ENCODE results near the gene APOL1. TPM values are rescaled to one million over a fixed set of nuclear protein-coding genes. Genes with fewer than 3 reads are reported as not detected.
A peak's percentile ranks its signal among the peaks of the same experiment; 100 is the strongest.
"Not testable (repeated sequence)": the region's sequence is repeated elsewhere in the genome, so short reads cannot be mapped to it uniquely, and the experiment has no call there.

The APOL1 gene
- total and polyA plus RNA-seq, 2 donors (not counting 1 experiment from before 2014, with no cell fraction given), result 3.3 to 11.2 TPM

GRCh38 chr22:36289948-36290371 lies 37.0 kb downstream of the APOL1 start:
- H3K27ac ChIP-seq (ENCODE audit: low read length in 2 of 2); H3K9ac ChIP-seq (ENCODE audit: low read length); H3K4me1 Mint-ChIP-seq; H3K9me3 Mint-ChIP-seq (ENCODE audit: insufficient read depth); H3K4me1 ChIP-seq (ENCODE audit: control insufficient read depth in 2 of 2, insufficient read depth in 2 of 2, low read length in 2 of 2); H3K4me3 Mint-ChIP-seq; ATAC-seq (ENCODE audit: low read depth); H3K27me3 Mint-ChIP-seq; H3K27me3 ChIP-seq (replicated peaks in 1 of 4; ENCODE audit: control extremely low read depth in 1 of 4, control insufficient read depth in 3 of 4, insufficient read depth in 4 of 4, low read length in 3 of 4); intact Hi-C loops (cut with micrococcal nuclease); POLR2A ChIA-PET; H2AFZ ChIP-seq (ENCODE audit: insufficient read depth, low read depth, low read length, poor library complexity, severe bottlenecking); DNase-seq; H3K4me3 ChIP-seq (ENCODE audit: control extremely low read depth in 1 of 5, extremely low read depth in 1 of 5, insufficient read depth in 1 of 5, low read depth in 2 of 5, low read length in 4 of 5); H3K4me2 ChIP-seq (replicated peaks; ENCODE audit: low read depth, low read length, poor library complexity, severe bottlenecking): not testable (repeated sequence)
- Histone ChIP-seq H4K20me1 (ENCODE audit: control insufficient read depth, insufficient read depth, low read length, poor library complexity, severe bottlenecking) (peaks cover 78% of the 10 kb centered on the region), H3K9me3 (ENCODE audit: control extremely low read depth in 1 of 3, control insufficient read depth in 2 of 3, insufficient read depth in 1 of 3, low read length in 2 of 3) (peaks cover 0 to 12% (median 0%) of the 10 kb centered on the region in 3 donors), H3K79me2 (ENCODE audit: control insufficient read depth, insufficient read depth, low read length) (peaks cover 20% of the 10 kb centered on the region), H3K36me3 (replicated peaks in 1 of 2; ENCODE audit: control extremely low read depth in 1 of 2, control insufficient read depth in 1 of 2, extremely low read depth in 1 of 2, insufficient read depth in 2 of 2, low read length in 1 of 2) (peaks cover under 1 to 84% of the 10 kb centered on the region in 2 experiments)
- CTCF ChIA-PET, result interaction anchor here (1.3 to 2.9 kb wide), 3 partner anchors 11 to 180 kb away, joined by 4 to 16 read pairs (median 11); no protein-coding TSS in a partner anchor
- peak overlapping the region; percentile 47 for H3K27ac Mint-ChIP-seq
- WGBS (ENCODE audit: insufficient coverage), result no CpG with 5 or more reads among the region's 11 CpGs

GRCh38 chr22:36290391-36291075 lies 37.6 kb downstream of the APOL1 start:
- Histone ChIP-seq H3K9me3 (ENCODE audit: control extremely low read depth in 1 of 3, control insufficient read depth in 2 of 3, insufficient read depth in 1 of 3, low read length in 2 of 3) (peaks cover 0 to 12% (median 0%) of the 10 kb centered on the region in 3 donors), H3K79me2 (ENCODE audit: control insufficient read depth, insufficient read depth, low read length) (peaks cover 24% of the 10 kb centered on the region), H4K20me1 (ENCODE audit: control insufficient read depth, insufficient read depth, low read length, poor library complexity, severe bottlenecking) (peaks cover 78% of the 10 kb centered on the region), H3K36me3 (replicated peaks in 1 of 2; ENCODE audit: control extremely low read depth in 1 of 2, control insufficient read depth in 1 of 2, extremely low read depth in 1 of 2, insufficient read depth in 2 of 2, low read length in 1 of 2) (peaks cover 0 to 84% of the 10 kb centered on the region in 2 experiments)
- H3K4me2 ChIP-seq (replicated peaks; ENCODE audit: low read depth, low read length, poor library complexity, severe bottlenecking); H2AFZ ChIP-seq (ENCODE audit: insufficient read depth, low read depth, low read length, poor library complexity, severe bottlenecking); H3K27ac Mint-ChIP-seq; H3K4me3 ChIP-seq (ENCODE audit: control extremely low read depth in 1 of 5, extremely low read depth in 1 of 5, insufficient read depth in 1 of 5, low read depth in 2 of 5, low read length in 4 of 5); intact Hi-C loops (cut with micrococcal nuclease); H3K4me1 ChIP-seq (ENCODE audit: control insufficient read depth in 2 of 2, insufficient read depth in 2 of 2, low read length in 2 of 2); ATAC-seq (ENCODE audit: low read depth); H3K9ac ChIP-seq (ENCODE audit: low read length); DNase-seq; H3K27ac ChIP-seq (ENCODE audit: low read length in 2 of 2); H3K27me3 ChIP-seq (replicated peaks in 1 of 4; ENCODE audit: control extremely low read depth in 1 of 4, control insufficient read depth in 3 of 4, insufficient read depth in 4 of 4, low read length in 3 of 4); H3K4me3 Mint-ChIP-seq; H3K4me1 Mint-ChIP-seq; H3K27me3 Mint-ChIP-seq; POLR2A ChIA-PET; H3K9me3 Mint-ChIP-seq (ENCODE audit: insufficient read depth): not testable (repeated sequence)
- CTCF ChIA-PET, result interaction anchor here (2.8 to 2.9 kb wide), 2 partner anchors 10 to 12 kb away, joined by 11 to 16 read pairs; no protein-coding TSS in a partner anchor
- WGBS (ENCODE audit: insufficient coverage), result no CpG with 5 or more reads among the region's 40 CpGs

Data from B cell (primary cell).